Right forelimb (tissue), 1 donor: ENCODE measurements around the gene PFDN1.

Source experiments
- DNase-seq: peaks from one replicate; pipeline ENCODE4 v3.0.0-alpha.2; 2018

The PFDN1 gene

GRCh38 chr5:140236891-140237598 lies 65.9 kb downstream of the PFDN1 start:
- no peak for DNase-seq

- DNase-seq = no peak
These were observed 66.9 kb downstream of the PFDN1 start for GRCh38 chr5:140235791-140236551.

- DNase-seq = no peak
These were observed 68.4 kb downstream of the PFDN1 start for GRCh38 chr5:140234377-140234989.

GRCh38 chr5:140232731-140233130 lies 70.2 kb downstream of the PFDN1 start:
- DNase-seq = no peak

- DNase-seq = no peak
These were observed 72.5 kb downstream of the PFDN1 start for GRCh38 chr5:140230373-140230772.

GRCh38 chr5:140228364-140228837 lies 74.5 kb downstream of the PFDN1 start:
- DNase-seq = no peak

GRCh38 chr5:140227046-140227445 lies 75.9 kb downstream of the PFDN1 start:
- no peak for DNase-seq

GRCh38 chr5:140225396-140225795 lies 77.5 kb downstream of the PFDN1 start:
- no peak for DNase-seq

GRCh38 chr5:140224658-140225057 lies 78.2 kb downstream of the PFDN1 start:
- DNase-seq = no peak

- no peak for DNase-seq
These were observed 79.3 kb downstream of the PFDN1 start for GRCh38 chr5:140223567-140223966.

- no peak for DNase-seq
These were observed 80.5 kb downstream of the PFDN1 start for GRCh38 chr5:140222416-140222815.

- DNase-seq = no peak
These were observed 81.1 kb downstream of the PFDN1 start for GRCh38 chr5:140221697-140222223.

- DNase-seq = no peak
These were observed 82.2 kb downstream of the PFDN1 start for GRCh38 chr5:140220698-140221064.

- DNase-seq = no peak
These were observed 82.7 kb downstream of the PFDN1 start for GRCh38 chr5:140220032-140220697.

GRCh38 chr5:140219068-140219991 lies 83.6 kb downstream of the PFDN1 start:
- DNase-seq = no peak

- DNase-seq = no peak
These were observed 85.4 kb downstream of the PFDN1 start for GRCh38 chr5:140217299-140218026.

- DNase-seq = no peak
These were observed 86.3 kb downstream of the PFDN1 start for GRCh38 chr5:140216478-140217074.

GRCh38 chr5:140215276-140215675 lies 87.6 kb downstream of the PFDN1 start:
- DNase-seq = no peak

- DNase-seq = no peak
These were observed 88.1 kb downstream of the PFDN1 start for GRCh38 chr5:140214831-140215230.

- no peak for DNase-seq
These were observed 89.4 kb downstream of the PFDN1 start for GRCh38 chr5:140213370-140213983.
